Measurements from ENCODE around the gene SGCB.
A peak's percentile ranks its signal among the peaks of the same experiment; 100 is the strongest.
"Not testable (repeated sequence)": the region's sequence is repeated elsewhere in the genome, so short reads cannot be mapped to it uniquely, and the experiment has no call there.

Gene SGCB, protein sequence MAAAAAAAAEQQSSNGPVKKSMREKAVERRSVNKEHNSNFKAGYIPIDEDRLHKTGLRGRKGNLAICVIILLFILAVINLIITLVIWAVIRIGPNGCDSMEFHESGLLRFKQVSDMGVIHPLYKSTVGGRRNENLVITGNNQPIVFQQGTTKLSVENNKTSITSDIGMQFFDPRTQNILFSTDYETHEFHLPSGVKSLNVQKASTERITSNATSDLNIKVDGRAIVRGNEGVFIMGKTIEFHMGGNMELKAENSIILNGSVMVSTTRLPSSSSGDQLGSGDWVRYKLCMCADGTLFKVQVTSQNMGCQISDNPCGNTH

GRCh38 chr4:52038103-52038912 lies at the start of gene SGCB:
TSS of gene SGCB (minus strand) at chr4:52038299. CDS start at chr4:52038259, 40 bp downstream.
- DNase-seq: peak; percentile 9

GRCh38 chr4:52086425-52086824 lies 48.3 kb upstream of the SGCB start:
- not testable (repeated sequence) for DNase-seq

DNA sequence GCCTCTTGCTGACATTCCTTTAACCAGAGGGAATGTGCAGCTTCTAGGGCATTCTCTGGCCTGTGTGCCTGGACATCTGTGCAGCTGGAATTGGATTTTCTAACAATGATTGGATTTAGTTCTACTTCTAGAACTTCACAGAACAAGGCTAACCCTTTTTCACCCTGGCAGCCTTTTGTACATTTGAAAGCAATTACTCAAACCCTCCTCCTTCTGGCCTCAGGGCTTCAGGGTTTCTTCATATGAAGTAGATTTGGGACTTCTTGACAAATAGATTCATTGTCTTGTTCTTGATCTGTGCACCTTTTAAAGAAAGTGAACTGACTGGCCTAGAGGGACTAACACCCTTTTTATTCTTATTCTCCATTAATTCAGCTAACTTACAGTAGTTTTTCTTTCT lies 43.1 kb upstream of the SGCB start:
- DNase-seq: no peak

DNA sequence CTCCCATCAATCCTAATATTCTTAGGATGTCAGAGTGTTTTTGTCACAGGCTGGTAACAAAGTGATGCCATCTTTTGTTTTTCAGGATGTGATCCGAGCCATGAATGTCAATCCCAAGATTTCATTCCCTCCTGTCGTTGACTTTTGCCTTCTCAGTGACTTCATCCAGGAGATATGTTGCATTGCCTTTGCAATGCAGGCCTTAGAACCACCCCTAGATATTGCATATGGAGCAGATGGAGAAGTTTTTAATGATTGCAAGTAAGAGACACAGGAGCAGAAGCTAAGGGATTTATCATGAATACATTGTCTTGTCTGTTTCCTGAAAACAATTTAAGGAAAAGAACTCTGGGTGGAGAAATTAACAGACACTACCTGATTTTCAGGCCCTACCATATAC lies 41.6 kb upstream of the SGCB start:
- DNase-seq: no peak

DNA sequence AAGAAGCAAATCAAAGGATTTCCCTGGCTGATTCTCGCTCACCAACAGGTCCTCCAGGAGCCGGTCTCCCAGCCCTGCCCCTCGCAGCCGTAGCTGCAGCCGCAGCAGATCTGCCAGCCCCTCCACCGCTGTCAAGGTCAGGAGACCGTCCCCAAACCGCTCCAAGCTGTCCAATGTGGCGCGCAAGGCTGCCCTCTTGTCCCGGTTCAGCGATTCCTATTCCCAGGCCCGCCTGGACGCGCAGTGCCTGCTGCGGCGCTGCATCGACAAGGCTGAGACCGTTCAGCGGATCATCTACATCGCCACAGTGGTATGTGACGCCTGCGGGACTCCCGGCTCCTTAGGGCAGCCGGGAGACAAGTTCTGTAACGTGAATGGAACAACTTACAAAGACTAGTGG lies 38.6 kb upstream of the SGCB start:
- no peak for DNase-seq

DNA sequence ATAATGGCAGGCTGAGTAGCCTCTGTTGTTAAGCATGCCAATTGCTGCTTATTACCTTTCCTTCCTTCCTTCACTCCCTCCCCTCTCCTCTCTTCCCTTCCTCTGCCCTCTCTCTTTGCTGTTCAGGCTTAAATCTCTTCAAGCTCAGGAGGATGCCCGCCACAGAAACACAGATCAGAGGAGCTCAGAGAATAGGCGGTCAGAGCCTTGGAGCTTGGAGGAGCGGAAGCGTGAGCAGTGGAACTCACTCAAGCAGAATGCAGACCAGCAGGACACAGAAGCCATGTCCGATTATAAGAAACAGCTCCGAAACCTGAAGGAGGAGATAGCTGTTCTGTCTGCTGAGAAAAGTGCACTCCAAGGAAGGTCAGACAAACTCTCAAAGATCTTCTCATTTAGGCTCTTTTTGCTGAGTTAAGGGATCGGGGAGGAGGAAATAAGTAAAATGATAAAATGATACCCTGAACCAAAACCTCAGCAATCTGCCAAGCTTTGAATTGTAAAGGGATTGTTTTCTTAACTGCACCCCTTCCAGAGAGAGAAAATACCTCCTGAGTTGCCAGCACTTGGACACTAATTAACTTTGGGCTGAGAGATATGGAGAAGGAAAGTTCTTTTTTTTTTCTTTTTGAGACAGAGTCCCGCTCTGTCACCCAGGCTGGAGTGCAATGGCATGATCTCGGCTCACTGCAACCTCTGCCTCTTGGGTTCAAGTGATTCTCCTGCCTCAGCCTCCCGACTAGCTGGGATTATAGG lies 33.9 kb upstream of the SGCB start:
- no peak for DNase-seq

DNA sequence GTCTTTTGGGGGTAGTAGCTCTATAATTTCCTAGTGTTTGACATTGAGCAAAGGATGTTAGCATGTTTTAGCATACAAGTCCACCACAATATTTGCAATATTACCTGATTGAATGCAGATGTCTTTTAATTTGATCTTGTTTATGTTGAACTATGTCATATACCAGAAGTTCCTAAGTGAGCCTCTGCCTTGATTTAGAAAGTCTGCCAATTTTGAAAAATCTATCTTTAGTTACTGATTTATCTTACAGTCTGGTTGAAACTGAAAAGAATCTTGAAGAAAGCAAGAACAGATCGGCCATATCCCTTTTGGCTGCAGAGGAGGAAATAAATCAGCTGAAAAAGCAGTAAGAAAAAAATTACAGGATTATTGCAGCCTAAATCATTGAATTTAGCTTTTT lies 31.5 kb upstream of the SGCB start:
- no peak for DNase-seq

DNA sequence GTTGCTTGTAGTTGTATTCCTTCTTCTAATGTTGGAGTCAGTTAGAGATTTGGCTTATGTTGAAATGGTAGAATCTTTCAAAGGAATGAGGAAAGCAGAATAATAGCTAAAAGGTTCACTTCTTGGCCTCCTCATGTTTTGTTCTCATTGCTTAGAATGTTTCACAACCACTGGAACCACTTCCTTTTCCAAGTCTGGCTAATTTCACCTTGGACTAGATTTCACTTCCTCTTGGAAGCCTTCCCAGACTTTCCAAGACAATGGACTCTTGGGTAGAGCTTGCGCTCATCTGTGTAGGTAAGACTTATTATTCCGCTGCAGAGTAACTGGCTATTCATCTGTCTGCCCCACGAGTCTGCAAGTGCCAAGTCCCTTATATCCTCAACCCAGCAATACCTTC lies 21.3 kb upstream of the SGCB start:
- no peak for DNase-seq

- no peak for DNase-seq
Measured at GRCh38 chr4:52058275-52058674, 20.2 kb upstream of the SGCB start.

DNA sequence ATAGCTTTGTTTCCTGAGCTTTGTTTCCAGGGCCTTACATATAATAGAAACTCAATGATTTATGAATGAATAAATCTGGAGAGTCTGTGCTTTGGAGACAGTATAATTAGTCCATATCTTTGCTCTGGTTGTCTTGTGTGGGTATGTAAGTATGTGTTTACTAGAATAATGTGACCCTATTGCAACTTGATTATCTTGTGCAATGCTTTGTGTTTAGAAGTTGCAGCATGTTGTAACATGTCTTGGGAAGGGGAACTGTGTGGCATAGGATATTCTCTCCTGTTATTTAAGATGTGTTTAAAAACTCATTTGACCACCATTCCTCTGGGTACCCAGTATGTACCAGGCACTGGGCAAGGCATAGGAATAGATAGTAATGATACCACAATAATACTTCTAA lies 19.1 kb upstream of the SGCB start:
- no peak for DNase-seq

GRCh38 chr4:52054254-52054653 lies 16.2 kb upstream of the SGCB start:
- DNase-seq: no peak

GRCh38 chr4:52052475-52052780 lies 14.3 kb upstream of the SGCB start:
- no peak for DNase-seq

DNA sequence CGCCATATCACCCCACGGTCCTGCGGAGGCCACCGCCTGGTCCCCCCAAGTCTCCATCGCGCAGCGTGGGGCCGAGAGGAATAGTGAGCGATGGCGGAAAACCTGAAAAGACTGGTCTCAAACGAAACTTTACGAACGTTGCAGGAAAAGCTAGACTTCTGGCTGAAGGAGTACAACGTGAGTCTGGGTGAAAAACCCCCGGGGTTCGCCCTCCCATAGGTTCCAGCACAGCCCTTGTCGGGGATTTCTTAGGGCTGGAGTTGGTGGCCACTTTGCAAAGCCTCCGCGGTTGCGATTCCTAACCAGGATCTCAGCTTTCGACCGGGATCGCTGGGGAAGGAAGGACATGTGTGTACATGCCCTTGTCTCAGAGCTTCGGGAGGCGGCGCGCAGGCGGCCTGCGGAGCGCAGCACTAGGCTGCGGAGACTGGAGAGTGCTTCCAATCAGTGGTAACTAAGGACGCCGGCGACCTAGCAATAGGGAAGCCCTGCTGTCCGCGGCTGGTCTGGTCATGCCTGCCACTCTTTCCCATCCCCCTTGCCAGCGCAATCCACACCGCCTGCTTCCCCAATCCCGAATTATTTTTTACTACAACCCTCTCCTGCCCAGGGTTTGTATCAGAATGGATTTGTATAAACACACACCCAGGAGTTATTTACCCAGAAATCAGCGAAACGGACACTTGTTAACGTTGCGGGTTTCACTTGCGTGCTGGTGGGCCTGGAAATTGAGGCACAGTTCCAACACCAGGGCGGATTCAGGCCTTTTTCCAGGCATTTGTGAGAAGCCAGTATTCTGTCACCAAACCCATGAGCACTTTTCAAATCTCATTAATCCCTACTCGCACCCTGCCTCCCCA lies 13.7 kb upstream of the SGCB start:
- DNase-seq: peak; percentile 30

DNA sequence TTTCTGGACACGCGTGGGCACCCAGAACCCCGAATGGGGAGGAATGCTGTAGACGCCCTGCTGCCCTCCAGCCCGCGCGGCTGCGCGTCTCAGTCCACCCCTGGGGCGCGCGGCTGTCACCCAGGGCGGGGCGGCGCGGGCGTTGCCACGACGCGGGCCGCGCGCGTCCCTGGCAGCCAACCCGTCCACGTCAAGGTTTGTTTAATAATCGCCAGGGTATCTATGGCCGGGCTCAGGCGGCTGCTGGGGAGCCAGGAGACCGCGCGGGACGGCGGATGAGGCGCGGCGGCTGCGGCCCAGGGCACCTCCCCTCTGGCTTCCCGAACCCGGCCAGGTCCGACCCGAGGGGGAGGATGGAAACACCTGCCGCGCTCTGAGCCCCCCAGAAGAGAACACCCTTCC lies 13.1 kb upstream of the SGCB start, which contains the start of gene SPATA18:
Gene SPATA18 (plus strand): TSS at position 92 of the 402 bp plus-strand sequence. CDS start 401 bp downstream, outside the sequence.
- no peak for DNase-seq

- DNase-seq: no peak
Measured at GRCh38 chr4:52049266-52049665, 11.2 kb upstream of the SGCB start.

DNA sequence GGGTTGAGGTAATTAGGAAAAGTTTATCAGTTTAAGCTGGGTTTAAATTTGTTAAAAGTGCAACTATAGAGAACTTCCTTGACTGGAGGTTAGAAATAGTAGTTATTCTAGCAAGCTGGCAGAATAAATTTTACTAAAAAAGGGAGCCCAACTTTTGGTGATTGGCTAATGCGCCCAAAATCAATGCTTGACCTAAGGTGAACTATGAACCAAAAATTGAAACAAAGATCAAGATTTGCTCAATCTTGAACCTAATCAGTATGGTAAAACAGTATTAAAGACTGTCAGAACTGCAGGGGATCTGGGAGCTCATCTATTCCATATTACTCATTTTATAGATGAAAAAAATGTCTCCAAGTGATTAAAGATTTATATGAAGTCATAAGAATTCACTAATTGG lies 6.9 kb upstream of the SGCB start:
- DNase-seq: no peak

DNA sequence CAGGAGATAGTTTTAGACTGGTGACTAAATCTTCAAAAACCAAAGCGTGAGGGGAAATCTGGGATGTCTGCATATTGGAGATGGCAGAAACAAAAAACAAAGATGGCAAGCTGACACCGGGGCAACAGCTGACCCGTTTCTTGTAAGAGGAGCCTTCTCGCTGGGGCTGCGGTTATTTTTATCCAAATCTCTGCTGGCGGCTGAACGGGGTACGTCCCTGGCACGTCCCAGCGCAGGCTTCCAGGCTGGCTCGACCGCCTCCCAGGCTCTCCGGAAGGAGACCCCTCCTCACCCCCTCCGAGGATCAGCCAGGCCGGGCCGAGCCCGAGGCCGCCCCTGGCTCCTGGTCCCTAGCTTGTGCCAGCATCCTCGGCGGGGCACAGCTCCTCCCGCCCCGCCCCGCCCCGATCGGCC lies 403 bp downstream of the SGCB start:
- no peak for DNase-seq

DNA sequence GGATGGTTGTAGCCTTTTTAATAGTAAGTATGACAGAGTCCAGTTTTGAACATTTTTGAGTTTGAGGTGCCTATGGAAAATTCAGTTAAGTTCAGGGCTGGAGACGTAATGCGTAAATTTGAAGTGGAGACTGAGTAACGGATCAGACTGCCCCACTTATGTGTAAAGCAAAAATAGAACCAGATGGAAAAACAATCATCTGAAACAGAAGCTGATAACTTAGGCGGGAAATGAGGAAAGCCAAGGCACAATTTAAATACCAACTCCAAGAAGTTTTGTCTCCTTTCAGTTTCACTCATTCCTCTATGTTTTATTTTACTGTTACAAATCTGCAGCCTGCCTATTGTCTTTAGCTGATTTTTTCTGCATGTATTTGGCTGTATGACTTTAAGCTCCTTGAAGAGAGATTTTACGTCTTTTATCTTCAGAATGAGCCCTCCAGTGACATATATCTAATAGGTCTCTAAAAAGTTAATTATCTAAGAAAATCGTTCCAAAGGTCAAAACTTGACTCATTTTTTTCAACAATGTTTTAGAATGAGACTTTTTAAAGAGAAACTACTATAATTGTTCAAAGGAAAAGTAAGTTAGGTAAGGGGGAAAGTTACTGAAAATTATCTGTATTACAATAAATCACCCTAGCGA lies 1.1 kb downstream of the SGCB start:
- no peak for DNase-seq

DNA sequence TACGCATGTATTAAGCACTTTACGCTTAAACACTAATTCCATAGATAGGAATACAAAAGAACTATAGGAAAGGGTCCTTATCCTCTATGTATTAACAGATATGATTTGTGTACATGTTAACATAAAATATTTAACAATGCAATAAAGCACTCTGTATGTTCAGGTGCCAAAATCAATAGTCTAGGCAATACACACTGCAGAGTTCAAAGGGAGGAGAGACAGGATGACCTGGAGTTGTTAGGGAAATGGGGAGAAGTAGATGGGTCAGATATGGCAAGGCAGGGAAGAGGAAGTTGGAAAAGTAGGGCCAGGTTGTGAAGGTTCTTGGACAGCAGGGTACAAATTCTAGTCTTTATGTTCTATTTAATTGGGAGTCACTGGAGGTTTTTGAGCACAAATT lies 2.9 kb downstream of the SGCB start:
- no peak for DNase-seq

DNA sequence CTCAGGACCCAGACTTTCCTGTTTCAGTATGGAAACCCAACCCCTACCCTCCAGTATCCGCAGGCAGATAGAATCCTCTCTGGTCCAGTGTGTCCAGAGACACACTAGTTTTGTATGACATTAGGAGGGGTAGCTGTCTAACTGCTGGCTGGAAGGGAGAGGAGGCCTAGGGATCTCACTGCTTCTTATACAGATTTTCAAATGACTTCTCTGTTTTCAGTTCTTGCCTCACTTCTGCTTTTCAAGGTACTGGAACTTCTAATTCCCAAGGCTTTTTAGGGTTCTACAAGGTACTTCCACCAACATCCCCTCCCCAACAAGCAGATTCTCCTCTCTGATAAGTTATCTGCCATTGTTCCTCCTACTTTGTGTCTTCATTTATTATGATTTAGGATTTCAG lies 6.1 kb downstream of the SGCB start:
- no peak for DNase-seq

DNA sequence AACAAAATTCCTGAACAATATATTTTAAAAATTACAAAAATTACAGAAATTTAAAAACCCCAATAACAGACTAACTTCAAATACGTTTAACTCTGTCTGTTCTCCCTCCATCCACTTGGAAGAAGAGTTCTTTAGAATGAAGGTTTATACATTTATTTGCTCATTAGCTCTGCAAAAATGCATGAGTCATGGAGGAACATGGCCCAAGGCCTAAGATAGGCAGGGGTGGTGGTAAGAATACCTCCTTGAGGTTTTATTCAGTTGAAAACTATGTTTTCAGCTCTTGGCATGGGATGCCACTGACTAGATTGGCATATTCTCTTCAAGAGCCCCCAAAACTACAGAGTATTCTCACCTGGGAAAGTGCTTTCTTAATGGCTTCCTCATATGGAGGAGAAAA lies 9.1 kb downstream of the SGCB start:
- no peak for DNase-seq

DNA sequence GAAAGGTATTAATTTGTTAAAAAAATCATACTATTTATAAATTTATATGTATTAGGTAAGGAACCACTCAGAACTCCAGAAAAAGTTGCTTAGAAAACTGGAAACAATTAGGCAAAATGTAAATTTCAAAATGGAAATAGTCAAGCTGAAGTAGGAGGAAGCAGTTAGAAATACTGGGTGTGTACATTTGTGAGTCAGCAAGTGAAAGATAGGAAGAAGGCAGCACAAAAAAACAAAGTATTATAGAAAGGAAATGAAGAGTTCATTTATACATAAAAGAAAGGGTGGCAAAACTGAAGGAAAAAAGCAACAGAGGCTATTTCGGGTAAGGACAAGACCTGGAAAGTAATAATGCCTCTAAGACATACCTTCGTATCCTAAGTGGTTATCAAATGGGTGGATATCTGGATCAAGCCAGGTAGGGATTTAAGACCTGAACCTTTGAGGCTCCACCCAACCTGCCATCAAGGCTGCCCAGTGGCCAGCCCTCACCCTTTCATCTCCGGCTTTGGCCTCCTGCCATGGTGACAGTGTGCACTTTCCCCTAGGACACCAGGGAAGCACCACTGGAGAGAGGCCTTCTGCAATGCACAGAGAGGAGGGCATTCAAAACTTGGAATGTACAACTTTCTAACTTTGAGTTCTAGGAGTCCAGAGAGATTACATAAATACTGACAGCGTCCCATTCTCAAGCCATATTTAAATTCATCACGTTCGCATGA lies 18.0 kb downstream of the SGCB start, which contains the start of gene LRRC66:
Gene LRRC66 (minus strand): TSS at position 428 of the 722 bp plus-strand sequence. CDS start 2,750 bp downstream, outside the sequence.
- no peak for DNase-seq
